ENCODE data around the gene MORN3.
"Not testable (repeated sequence)": the region's sequence is repeated elsewhere in the genome, so short reads cannot be mapped to it uniquely, and the experiment has no call there.

The MORN3 gene

GRCh38 chr12:121669521-121669900 is at the start of gene MORN3:
MORN3 (minus strand) TSS chr12:121669654; CDS start chr12:121669483, 171 bp downstream.
- no peak for TF ChIP-seq CTCF (IDR thresholded peaks at IDR 0.05; ENCODE audit: low read depth, low read length)

GRCh38 chr12:121718653-121719239 is 49.3 kb upstream of the MORN3 start:
- DNase-seq (ENCODE audit: extremely low read depth, low read depth) = no peak
- no peak for TF ChIP-seq CTCF (IDR thresholded peaks at IDR 0.05; ENCODE audit: low read depth, low read length)

More at GRCh38 chr12:121669521-121669900, at the start of gene MORN3:
- no peak for DNase-seq (ENCODE audit: extremely low read depth, low read depth)

- peak; percentile 80 for DNase-seq (ENCODE audit: extremely low read depth, low read depth)
- TF ChIP-seq CTCF (IDR thresholded peaks at IDR 0.05; ENCODE audit: low read depth, low read length) = no peak
Measured at GRCh38 chr12:121717041-121717699, 47.7 kb upstream of the MORN3 start.

- no peak for TF ChIP-seq CTCF (IDR thresholded peaks at IDR 0.05; ENCODE audit: low read depth, low read length)
- no peak for DNase-seq (ENCODE audit: extremely low read depth, low read depth)
Measured at GRCh38 chr12:121715862-121716435, 46.5 kb upstream of the MORN3 start.

- DNase-seq (ENCODE audit: extremely low read depth, low read depth) = not testable (repeated sequence)
Measured at GRCh38 chr12:121715055-121715454, 45.6 kb upstream of the MORN3 start.

GRCh38 chr12:121713793-121714192 is 44.3 kb upstream of the MORN3 start:
- DNase-seq (ENCODE audit: extremely low read depth, low read depth) = no peak
- TF ChIP-seq CTCF (IDR thresholded peaks at IDR 0.05; ENCODE audit: low read depth, low read length) = no peak

GRCh38 chr12:121713257-121713777 is 43.9 kb upstream of the MORN3 start:
- TF ChIP-seq CTCF (IDR thresholded peaks at IDR 0.05; ENCODE audit: low read depth, low read length) = no peak
- no peak for DNase-seq (ENCODE audit: extremely low read depth, low read depth)
